Measurements from ENCODE around the gene TLCD3A. TPM values are rescaled to one million over a fixed set of nuclear protein-coding genes. Genes with fewer than 3 reads are reported as not detected.
"Not testable (repeated sequence)": the region's sequence is repeated elsewhere in the genome, so short reads cannot be mapped to it uniquely, and the experiment has no call there.

TLCD3A gene
- total RNA-seq, 4 donors from 2014 or later, result 0.39 to 1.4 (median 0.86) TPM

DNA sequence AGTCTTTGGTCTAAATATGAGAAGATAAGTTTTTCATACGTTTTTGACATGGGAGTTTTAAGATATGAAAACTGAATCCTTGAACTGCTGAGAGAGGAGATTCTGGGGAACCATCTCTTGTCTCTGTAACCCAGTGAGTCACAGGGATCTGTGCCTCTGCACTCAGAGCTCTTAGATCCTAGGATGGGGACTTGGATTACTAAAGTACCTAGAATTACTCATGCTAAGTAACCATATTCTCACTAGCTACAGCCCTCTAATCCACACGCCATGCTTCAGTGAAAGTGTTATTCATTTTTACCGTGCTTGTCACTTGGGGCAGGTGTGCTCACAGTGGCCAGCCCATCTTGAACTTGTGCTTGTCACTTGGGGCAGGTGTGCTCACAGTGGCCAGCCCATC is 51.7 kb downstream of the TLCD3A start:
- no peak for TF ChIP-seq POLR2A (IDR thresholded peaks at IDR 0.05)
- TF ChIP-seq, protein P1, sequence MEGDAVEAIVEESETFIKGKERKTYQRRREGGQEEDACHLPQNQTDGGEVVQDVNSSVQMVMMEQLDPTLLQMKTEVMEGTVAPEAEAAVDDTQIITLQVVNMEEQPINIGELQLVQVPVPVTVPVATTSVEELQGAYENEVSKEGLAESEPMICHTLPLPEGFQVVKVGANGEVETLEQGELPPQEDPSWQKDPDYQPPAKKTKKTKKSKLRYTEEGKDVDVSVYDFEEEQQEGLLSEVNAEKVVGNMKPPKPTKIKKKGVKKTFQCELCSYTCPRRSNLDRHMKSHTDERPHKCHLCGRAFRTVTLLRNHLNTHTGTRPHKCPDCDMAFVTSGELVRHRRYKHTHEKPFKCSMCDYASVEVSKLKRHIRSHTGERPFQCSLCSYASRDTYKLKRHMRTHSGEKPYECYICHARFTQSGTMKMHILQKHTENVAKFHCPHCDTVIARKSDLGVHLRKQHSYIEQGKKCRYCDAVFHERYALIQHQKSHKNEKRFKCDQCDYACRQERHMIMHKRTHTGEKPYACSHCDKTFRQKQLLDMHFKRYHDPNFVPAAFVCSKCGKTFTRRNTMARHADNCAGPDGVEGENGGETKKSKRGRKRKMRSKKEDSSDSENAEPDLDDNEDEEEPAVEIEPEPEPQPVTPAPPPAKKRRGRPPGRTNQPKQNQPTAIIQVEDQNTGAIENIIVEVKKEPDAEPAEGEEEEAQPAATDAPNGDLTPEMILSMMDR (IDR thresholded peaks at IDR 0.05 in 4 of 5, conservative IDR thresholded peaks at IDR 0.05 in 1 of 5), result no peak
- in situ Hi-C loops (cut with MboI; ENCODE audit: low sequenced_read_pairs in 4 of 4), result no loop called here
- H3K4me3 ChIP-seq, result no peak overlapping the region
- H3K27me3 ChIP-seq, result no peaks in the 10 kb centered on the region
- ATAC-seq (no peak), DNase-seq (no peak)
- peaks cover 0 to 32% of the 10 kb centered on the region in 2 donors for H3K36me3 ChIP-seq
- intact Hi-C loops (cut with DNase I; ENCODE audit: low total_unique reads), result no loop called here
- H3K9me3 ChIP-seq, result no peaks in the 10 kb centered on the region
- peaks cover 23 to 24% of the 10 kb centered on the region in 2 donors for H3K4me1 ChIP-seq
- no peak overlapping the region for H3K27ac ChIP-seq

DNA sequence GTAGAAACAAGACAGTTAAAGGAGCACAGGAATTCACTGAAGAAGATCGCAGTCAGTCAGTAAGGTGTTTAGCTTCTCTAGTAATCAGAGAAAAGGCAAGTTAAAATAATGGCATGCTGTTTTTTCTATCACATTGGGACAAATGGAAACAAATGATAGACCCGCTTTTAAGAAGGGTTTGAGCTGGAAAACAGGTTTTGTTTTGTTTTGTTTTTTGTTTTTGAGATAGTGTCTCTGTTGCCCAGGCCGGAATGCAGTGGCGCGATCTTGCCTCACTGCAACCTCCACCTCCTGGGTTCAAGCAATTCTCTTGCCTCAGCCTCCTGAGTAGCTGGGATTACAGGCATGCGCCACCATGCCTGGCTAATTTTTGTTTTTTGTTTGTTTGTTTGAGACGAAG is 53.5 kb downstream of the TLCD3A start:
- DNase-seq; H3K9me3 ChIP-seq; H3K4me3 ChIP-seq; intact Hi-C loops (cut with DNase I; ENCODE audit: low total_unique reads); H3K27me3 ChIP-seq; H3K27ac ChIP-seq; ATAC-seq: not testable (repeated sequence)
- in situ Hi-C loops (cut with MboI; ENCODE audit: low sequenced_read_pairs in 4 of 4), result loop anchor here in 1 of 4 donors (5.0 kb wide), 1 partner anchor 196 kb away; no protein-coding TSS in a partner anchor
- peaks cover 0 to 43% of the 10 kb centered on the region in 2 donors for H3K36me3 ChIP-seq
- H3K4me1 ChIP-seq, result peaks cover 23 to 24% of the 10 kb centered on the region in 2 donors

DNA sequence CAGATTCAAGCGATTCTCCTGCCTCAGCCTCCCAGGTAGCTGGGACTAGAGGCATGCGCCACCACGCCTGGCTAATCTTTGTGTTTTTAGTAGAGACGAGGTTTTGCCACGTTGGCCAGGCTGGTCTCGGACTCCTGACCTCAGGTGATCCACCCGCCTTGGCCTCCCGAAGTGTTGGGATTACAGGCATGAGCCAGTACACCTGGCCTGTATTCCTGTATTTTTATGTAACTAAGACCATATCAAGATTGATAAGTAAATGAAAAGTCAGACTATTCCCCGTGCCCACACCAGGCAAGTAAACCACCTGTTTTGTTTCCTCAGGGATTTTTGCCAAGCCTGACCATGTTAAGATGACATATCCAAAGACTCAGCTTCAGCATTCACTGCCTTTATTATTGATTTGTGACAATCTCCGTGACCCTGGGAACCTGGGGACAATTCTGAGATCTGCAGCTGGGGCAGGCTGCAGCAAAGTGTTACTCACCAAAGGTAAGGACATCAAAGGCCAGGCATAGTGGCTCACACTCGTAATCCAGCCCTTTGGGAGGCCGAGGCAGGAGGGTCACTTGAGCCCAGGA is 55.3 kb downstream of the TLCD3A start:
- intact Hi-C loops (cut with DNase I; ENCODE audit: low total_unique reads) (no loop called here), in situ Hi-C loops (cut with MboI; ENCODE audit: low sequenced_read_pairs in 4 of 4) (loop anchor here in 1 of 4 donors (5.0 kb wide), 1 partner anchor 195 kb away; no protein-coding TSS in a partner anchor)
- no peak overlapping the region for H3K4me3 ChIP-seq
- no peaks in the 10 kb centered on the region for H3K9me3 ChIP-seq
- no peak for TF ChIP-seq POLR2A (IDR thresholded peaks at IDR 0.05)
- TF ChIP-seq, protein P1 (IDR thresholded peaks at IDR 0.05 in 4 of 5, conservative IDR thresholded peaks at IDR 0.05 in 1 of 5), result no peak
- H3K4me1 ChIP-seq, result peaks cover 16 to 17% of the 10 kb centered on the region in 2 donors
- DNase-seq (peak in 1 of 2 donors; percentile 11), ATAC-seq (no peak)
- peaks cover 0 to 59% of the 10 kb centered on the region in 2 donors for H3K36me3 ChIP-seq
- no peaks in the 10 kb centered on the region for H3K27me3 ChIP-seq
- no peak overlapping the region for H3K27ac ChIP-seq

DNA sequence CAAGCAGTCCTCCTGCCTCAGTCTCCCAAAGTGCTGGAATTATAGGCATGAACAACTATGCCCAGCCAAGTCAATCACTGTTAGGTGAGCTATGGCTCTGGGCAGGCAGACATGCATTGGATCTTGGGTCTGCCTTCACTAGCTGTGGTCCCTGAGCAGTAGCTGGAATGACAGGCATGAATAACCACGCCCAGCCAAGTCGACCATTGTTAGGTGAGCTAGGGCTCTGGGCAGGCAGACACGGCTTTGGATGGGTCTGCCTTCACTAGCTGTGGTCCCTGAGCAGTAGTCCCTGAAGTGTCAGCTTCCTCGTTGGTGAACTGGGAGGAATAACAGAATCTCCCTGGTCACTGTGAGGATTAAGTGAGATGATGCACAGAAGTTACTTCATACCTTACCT is 56.2 kb downstream of the TLCD3A start:
- intact Hi-C loops (cut with DNase I; ENCODE audit: low total_unique reads) (no loop called here), in situ Hi-C loops (cut with MboI; ENCODE audit: low sequenced_read_pairs in 4 of 4) (loop anchor here in 1 of 4 donors (5.0 kb wide), 1 partner anchor 194 kb away; no protein-coding TSS in a partner anchor)
- Histone ChIP-seq H3K36me3 (peaks cover 0 to 61% of the 10 kb centered on the region in 2 donors), H3K4me3 (no peak overlapping the region), H3K27me3 (no peaks in the 10 kb centered on the region), H3K4me1 (peaks cover 8 to 9% of the 10 kb centered on the region in 2 donors), H3K27ac (no peak overlapping the region), H3K9me3 (no peaks in the 10 kb centered on the region)
- TF ChIP-seq POLR2A (IDR thresholded peaks at IDR 0.05), result no peak
- DNase-seq, result peak in 1 of 2 donors; percentile 7
- ATAC-seq, result no peak

DNA sequence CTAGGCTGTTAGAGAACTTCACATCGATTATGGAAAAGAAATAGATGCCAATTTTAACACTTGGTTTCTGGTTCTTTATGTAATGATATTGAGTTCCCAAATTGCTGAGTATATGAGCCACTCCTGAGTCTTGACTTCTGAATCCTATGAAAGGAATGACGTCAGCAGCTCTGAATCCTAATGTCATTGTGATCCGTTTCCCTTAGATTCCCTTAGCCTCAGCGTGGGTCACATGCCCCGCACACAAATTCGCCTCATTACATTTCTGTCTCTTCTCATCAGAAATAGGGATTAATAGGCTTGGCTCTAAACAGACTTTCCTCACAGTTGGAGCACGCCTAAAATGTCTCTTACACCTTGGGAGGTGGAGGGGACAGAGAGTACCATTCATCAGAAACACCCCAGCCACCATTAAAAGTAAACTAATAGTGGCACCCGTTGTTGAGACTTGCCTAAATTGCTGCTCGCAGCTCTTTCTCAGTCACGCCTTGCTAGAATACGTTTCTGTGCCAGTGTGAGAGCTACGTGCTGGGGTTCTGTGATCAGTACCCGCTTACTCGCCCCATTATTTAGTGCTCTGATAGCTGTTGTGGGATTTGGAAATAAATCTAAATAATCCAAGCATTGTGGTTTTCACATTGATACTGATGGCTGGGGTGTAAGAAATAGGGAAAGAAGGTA is 56.9 kb downstream of the TLCD3A start:
- Histone ChIP-seq H3K36me3 (peaks cover 0 to 54% of the 10 kb centered on the region in 2 donors), H3K27ac (no peak overlapping the region), H3K4me1 (peaks cover 2% of the 10 kb centered on the region in 2 donors), H3K27me3 (no peaks in the 10 kb centered on the region), H3K4me3 (no peak overlapping the region), H3K9me3 (no peaks in the 10 kb centered on the region)
- TF ChIP-seq, protein P1 (IDR thresholded peaks at IDR 0.05 in 4 of 5, conservative IDR thresholded peaks at IDR 0.05 in 1 of 5), result no peak
- no peak for TF ChIP-seq POLR2A (IDR thresholded peaks at IDR 0.05)
- DNase-seq, result peak in 1 of 2 donors; percentile 6
- intact Hi-C loops (cut with DNase I; ENCODE audit: low total_unique reads), result no loop called here
- in situ Hi-C loops (cut with MboI; ENCODE audit: low sequenced_read_pairs in 4 of 4), result loop anchor here in 1 of 4 donors (5.0 kb wide), 1 partner anchor 193 kb away; no protein-coding TSS in a partner anchor
- ATAC-seq, result no peak

DNA sequence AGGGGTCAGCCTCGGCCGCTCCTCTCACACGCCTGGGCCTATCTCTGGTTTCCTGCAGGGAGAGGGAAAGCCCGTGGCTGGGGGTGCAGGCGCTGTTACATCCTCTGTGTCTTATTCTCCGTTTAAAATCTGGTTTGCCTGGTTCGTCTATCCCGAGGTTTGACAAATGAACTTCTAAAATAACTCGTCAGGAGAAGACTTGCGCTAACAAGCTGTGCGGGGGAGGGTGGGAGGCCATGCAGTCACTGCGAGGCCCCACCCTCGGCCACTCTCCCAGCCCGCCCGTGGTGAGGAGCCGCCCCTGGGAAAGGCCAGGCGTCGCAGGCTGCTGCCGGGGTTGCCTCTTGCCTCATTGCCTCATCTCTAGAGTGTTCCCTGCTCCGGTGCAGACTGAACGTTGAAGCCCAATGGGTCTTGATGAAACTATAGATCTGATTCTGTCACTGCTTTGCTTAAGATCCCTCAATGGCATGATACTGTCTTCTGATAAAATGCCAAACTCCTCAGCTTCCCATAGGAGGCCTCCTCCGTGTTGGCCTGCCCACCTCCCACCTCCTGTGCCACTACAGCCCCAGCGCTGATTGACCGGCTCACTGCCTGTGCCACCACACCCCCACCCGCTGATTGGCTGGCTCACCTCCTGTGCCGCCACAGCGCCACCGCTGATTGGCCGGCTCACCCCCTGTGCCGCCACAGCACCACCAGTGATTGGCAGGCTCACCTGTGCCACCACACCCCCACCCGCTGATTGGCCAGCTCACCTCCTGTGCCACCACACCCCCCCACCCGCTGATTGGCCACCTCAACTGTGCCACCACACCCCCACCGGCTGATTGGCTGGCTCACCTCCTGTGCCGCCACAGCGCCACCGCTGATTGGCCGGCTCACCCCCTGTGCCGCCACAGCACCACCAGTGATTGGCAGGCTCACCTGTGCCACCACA is 57.8 kb downstream of the TLCD3A start:
- H3K4me1 ChIP-seq; H3K4me3 ChIP-seq; intact Hi-C loops (cut with DNase I; ENCODE audit: low total_unique reads); ATAC-seq; H3K9me3 ChIP-seq; H3K27ac ChIP-seq; H3K27me3 ChIP-seq: not testable (repeated sequence)
- in situ Hi-C loops (cut with MboI; ENCODE audit: low sequenced_read_pairs in 4 of 4), result loop anchor here (5.0 kb wide), 1 partner anchor 192 kb away; no protein-coding TSS in a partner anchor
- H3K36me3 ChIP-seq, result peaks cover 0 to 46% of the 10 kb centered on the region in 2 donors
- DNase-seq, result peak in 1 of 2 donors; percentile 16

DNA sequence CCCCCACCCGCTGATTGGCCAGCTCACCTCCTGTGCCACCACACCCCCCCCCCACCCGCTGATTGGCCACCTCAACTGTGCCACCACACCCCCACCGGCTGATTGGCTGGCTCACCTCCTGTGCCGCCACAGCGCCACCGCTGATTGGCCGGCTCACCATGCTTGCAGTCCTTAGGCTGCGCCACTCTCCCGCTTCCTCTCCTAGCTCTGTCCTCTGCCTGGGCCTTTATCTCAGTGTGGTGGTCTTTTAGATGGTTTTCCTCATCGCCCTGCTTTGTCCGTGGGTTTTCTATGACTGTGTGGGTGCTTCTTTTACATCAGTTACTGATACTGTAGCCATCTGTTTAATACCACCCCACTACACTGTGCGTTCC is 58.5 kb downstream of the TLCD3A start:
- ATAC-seq; intact Hi-C loops (cut with DNase I; ENCODE audit: low total_unique reads); H3K27me3 ChIP-seq; H3K4me3 ChIP-seq; H3K9me3 ChIP-seq; H3K27ac ChIP-seq: not testable (repeated sequence)
- Histone ChIP-seq H3K4me1 (peaks cover 14 to 16% of the 10 kb centered on the region in 2 donors), H3K36me3 (peaks cover 0 to 46% of the 10 kb centered on the region in 2 donors)
- DNase-seq, result peak in 1 of 2 donors; percentile 10
- in situ Hi-C loops (cut with MboI; ENCODE audit: low sequenced_read_pairs in 4 of 4), result loop anchor here in 3 of 4 donors (5.0 kb wide), 1 partner anchor 191 kb away; no protein-coding TSS in a partner anchor

Data from gastrocnemius medialis (tissue), 4 donors.